Fibroblast of the aortic adventitia (primary cell): ENCODE data around the gene WDR43. TPM values are rescaled to one million over a fixed set of nuclear protein-coding genes. Genes with fewer than 3 reads are reported as not detected.
A peak's percentile ranks its signal among the peaks of the same experiment; 100 is the strongest.

Source experiments
- DNase-seq: peaks from one replicate; pipeline ENCODE4 v3.0.0-alpha.2; 2010; ENCODE audit warnings: low read depth
- H3K4me3 ChIP-seq: 2 replicates; pipeline ENCODE4 v1.5.1; 2011; ENCODE audit warnings: low read depth, mild to moderate bottlenecking, control low read depth, low read length, moderate library complexity
- CTCF ChIP-seq: IDR thresholded peaks from 2 replicates; pipeline ENCODE4 v1.5.1; 2011; ENCODE audit warnings: mild to moderate bottlenecking, low read length, control low read depth, inconsistent platforms; ENCODE audit not compliant: insufficient read depth
- total RNA-seq: library from RNA; depleted of rRNA; stranded (reverse); fragments of >200 nt; gene quantifications from 2 replicates; pipeline ENCODE4 v1.2.3, GENCODE V29; 2012; ENCODE audit warnings: low replicate concordance

WDR43 gene
- total RNA-seq, 1 donor = 80.2 TPM

DNA sequence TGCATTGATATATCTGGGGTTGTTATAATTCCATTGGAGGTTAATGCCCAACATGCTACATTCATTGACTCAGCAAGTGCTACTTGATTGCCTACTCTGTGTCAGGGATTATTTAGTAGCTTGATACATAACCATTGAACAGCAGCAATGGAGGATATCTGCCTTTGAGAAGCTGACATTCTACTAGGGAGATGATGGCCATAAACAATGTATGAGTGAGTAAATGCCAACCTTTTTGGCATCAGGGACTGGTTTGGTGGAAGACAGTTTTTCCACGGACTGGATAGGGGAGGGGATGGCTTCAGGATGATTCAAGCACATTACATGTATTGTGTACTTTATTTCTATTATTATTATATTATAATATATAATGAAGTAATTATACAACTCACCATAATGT lies 54.7 kb downstream of the WDR43 start:
- H3K4me3 ChIP-seq = no peak overlapping the region
- no peak for TF ChIP-seq CTCF
- no peak for DNase-seq

DNA sequence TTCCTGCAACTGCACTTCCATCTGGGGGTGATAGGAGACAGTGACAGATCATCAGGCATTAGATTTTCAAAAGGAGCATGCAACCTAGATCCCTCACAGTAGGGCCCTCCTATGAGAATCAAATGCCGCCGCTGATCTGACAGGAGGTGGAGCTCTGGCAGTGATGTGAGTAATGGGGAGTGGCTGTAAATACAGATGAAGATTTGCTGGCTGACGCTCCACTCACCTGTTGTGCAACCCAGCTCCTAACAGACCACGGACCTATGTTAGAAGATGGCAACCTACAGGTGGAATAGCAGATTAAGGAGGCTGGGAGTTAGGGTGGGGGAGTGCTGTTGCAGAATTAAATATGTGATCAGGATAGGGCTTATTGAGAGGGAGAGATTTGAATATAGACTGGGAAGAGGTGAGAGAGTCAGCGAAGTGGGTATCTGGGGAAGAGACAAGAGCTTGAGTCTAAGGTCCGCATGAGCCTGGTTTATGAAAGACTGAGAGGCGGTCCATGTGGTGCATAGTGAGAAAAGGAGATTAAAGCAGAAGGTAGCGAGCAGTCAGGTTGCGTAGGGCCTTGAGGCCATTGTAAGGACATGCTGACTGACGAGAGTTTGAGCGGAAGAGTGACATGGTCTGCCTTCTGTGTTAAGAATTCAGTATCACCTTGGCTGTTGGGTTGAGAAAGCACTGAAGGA lies 55.3 kb downstream of the WDR43 start:
- no peak for DNase-seq
- no peak overlapping the region for H3K4me3 ChIP-seq
- no peak for TF ChIP-seq CTCF

DNA sequence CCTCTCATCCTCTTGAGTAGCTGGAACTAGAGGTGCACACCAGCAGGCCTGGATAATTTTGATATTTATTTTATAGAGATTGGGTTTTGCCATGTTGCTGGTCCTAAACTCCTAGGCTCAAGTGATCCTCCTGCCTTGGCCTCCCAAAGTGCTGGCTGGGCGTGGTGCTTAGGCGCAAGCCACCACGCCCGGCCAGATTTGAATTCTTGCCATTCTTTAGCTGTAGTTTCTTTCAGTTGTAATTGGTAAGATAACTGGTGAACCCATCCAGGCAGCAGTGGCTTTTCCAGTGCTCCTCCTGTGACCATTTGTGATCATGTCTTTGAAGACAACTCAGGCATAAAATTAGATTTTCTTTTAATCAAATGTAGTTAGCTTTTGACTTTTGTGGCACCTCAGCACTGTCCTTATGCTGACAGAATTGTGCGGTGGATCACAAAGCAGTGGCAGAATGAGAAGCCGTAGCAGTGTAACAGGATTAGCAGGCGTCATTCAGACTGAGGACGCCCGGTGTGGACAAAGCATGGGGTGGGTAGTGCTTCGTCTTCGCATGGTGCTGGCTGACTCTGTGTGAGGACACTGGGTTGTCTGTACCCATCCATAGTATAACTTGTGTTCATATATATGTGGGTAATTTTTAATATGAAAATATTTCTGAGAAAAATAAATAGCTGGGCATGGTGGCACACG lies 56.6 kb downstream of the WDR43 start:
- no peak overlapping the region for H3K4me3 ChIP-seq
- no peak for DNase-seq
- TF ChIP-seq CTCF = no peak

GRCh38 chr2:28951910-28952835 lies 57.7 kb downstream of the WDR43 start:
- peak; percentile 51 for DNase-seq
- TF ChIP-seq CTCF = no peak
- H3K4me3 ChIP-seq = no peak overlapping the region

- no peak for DNase-seq
- TF ChIP-seq CTCF = no peak
- no peak overlapping the region for H3K4me3 ChIP-seq
These were observed 58.4 kb downstream of the WDR43 start for GRCh38 chr2:28952836-28953211.

GRCh38 chr2:28955467-28955866 lies 61.0 kb downstream of the WDR43 start:
- no peak for DNase-seq
- H3K4me3 ChIP-seq = no peak overlapping the region
- TF ChIP-seq CTCF = no peak
